ENCODE results near the gene CIAO1. TPM values are rescaled to one million over a fixed set of nuclear protein-coding genes. Genes with fewer than 3 reads are reported as not detected.

CIAO1 gene
- total and polyA plus RNA-seq, 2 of the 8 experiments (the other 6 are each of a cell fraction or from before 2014, with no cell fraction given): 63.7 to 99.2 TPM

GRCh38 chr2:96231316-96231715, 34.7 kb upstream of the CIAO1 start (continued):
- TF ChIP-seq CBX5 (IDR thresholded peaks at IDR 0.05; ENCODE audit: low read depth, low read length): no peak
- TF ChIP-seq GABPA (IDR thresholded peaks at IDR 0.05; ENCODE audit: borderline replicate concordance, insufficient read depth, low read length): no peak
- TF ChIP-seq JUN (IDR thresholded peaks at IDR 0.05; ENCODE audit: low read depth, low read length): no peak
- no peak for TF ChIP-seq EZH2 (IDR thresholded peaks at IDR 0.05; ENCODE audit: low read depth, low read length, severe bottlenecking)

Data from H1 (cell line).